Spinal cord (tissue), 10 donors: ENCODE data around the gene TMEM255B. TPM values are rescaled to one million over a fixed set of nuclear protein-coding genes. Genes with fewer than 3 reads are reported as not detected.

ENCODE experiments used
- DNase-seq, 6 donors: peaks; one replicate each; pipeline versions ENCODE4 v3.0.0 to v3.0.0-alpha.2; 2013 to 2015; ENCODE audit warnings: low spot score in 6 of 6, low read depth in 4 of 6
- H3K27ac ChIP-seq: one replicate; pipeline ENCODE4 v1.5.1; 2013; ENCODE audit warnings: low read depth, low read length, control low read depth
- H3K27me3 ChIP-seq: one replicate; pipeline ENCODE4 v1.6.1; 2013; ENCODE audit warnings: low read length; ENCODE audit not compliant: control insufficient read depth, insufficient read depth
- H3K36me3 ChIP-seq: one replicate; pipeline ENCODE4 v1.6.1; 2013; ENCODE audit warnings: low read length; ENCODE audit not compliant: control insufficient read depth, insufficient read depth
- H3K4me1 ChIP-seq: one replicate; pipeline ENCODE4 v1.6.1; 2013; ENCODE audit warnings: low read length; ENCODE audit not compliant: control insufficient read depth, insufficient read depth
- H3K4me3 ChIP-seq: one replicate; pipeline ENCODE4 v1.5.1; 2013; ENCODE audit warnings: low read depth, low read length, control low read depth
- H3K9me3 ChIP-seq: one replicate; pipeline ENCODE4 v1.6.1; 2013; ENCODE audit warnings: low read length; ENCODE audit not compliant: control insufficient read depth, insufficient read depth
- WGBS: methylation state at CpG from one replicate; pipeline ENCODE4 v1.1.5; 2013; ENCODE audit warnings: missing lambda C conversion rate; ENCODE audit not compliant: insufficient coverage; 5-methylcytosine and 5-hydroxymethylcytosine counted together
- polyA plus RNA-seq, 2 donors: library from polyadenylated mRNA; unstranded; fragments of 120-200 nt; gene quantifications; one replicate each; pipeline ENCODE4 v1.2.1, GENCODE V29; 2013; ENCODE audit not compliant: insufficient read length in 2 of 2
- total RNA-seq, 2 donors: library from RNA; depleted of rRNA in 1 of 2; stranded (reverse); fragments of 120-200 nt in 1 of 2; fragments of >200 nt in 1 of 2; gene quantifications; one replicate each; pipeline versions ENCODE4 v1.2.3 to v1.2.4, GENCODE V29; 2013 to 2014
- donor health status: healthy.

TMEM255B gene
- total and polyA plus RNA-seq, 4 donors = 1.4 to 5.6 (median 3.4) TPM

GRCh38 chr13:113864273-113864890 lies 105.4 kb downstream of the TMEM255B start:
- peaks cover 14% of the 10 kb centered on the region for H3K36me3 ChIP-seq
- H3K27ac ChIP-seq = no peak overlapping the region
- peak overlapping the region; percentile 50 for H3K4me3 ChIP-seq
- peaks cover 37% of the 10 kb centered on the region for H3K4me1 ChIP-seq
- peaks cover 9% of the 10 kb centered on the region for H3K27me3 ChIP-seq
- WGBS = 18% methylated on average over 3 of the region's 10 CpGs
- DNase-seq = peak in 1 of 6 donors; percentile 12
- no peaks in the 10 kb centered on the region for H3K9me3 ChIP-seq

GRCh38 chr13:113865427-113865826 lies 106.4 kb downstream of the TMEM255B start:
- Histone ChIP-seq H3K4me3 (no peak overlapping the region), H3K4me1 (peaks cover 36% of the 10 kb centered on the region), H3K36me3 (peaks cover 14% of the 10 kb centered on the region), H3K27ac (no peak overlapping the region), H3K27me3 (peaks cover 9% of the 10 kb centered on the region), H3K9me3 (no peaks in the 10 kb centered on the region)
- WGBS = no CpG with 5 or more reads among the region's 4 CpGs
- no peak for DNase-seq

Other genes starting within 250 kb of the TMEM255B start
- gene TFDP1, start 174.5 kb upstream of the TMEM255B start, total RNA-seq = 10 to 100 TPM; 43.9 to 50.2 TPM
- gene TFDP1, start 174.5 kb upstream of the TMEM255B start, polyA plus RNA-seq = 10 to 100 TPM; 77.4 to 87.7 TPM
- 1 to 10 TPM in 1 of 2 donors, under 1 TPM in 1; 0.20 to 1.4 TPM for gene ATP4B, start 101.0 kb upstream of the TMEM255B start, total RNA-seq
- gene ATP4B, start 101.0 kb upstream of the TMEM255B start, polyA plus RNA-seq = 1 to 10 TPM; 1.3 to 2.6 TPM
- under 1 TPM; 0.44 to 0.89 TPM for gene GRK1, start 92.0 kb upstream of the TMEM255B start, total RNA-seq
- gene GRK1, start 92.0 kb upstream of the TMEM255B start, polyA plus RNA-seq = under 1 TPM; 0.36 to 0.97 TPM
- 10 to 100 TPM; 41.4 to 62.8 TPM for gene GAS6, start 104.8 kb downstream of the TMEM255B start, total RNA-seq
- 10 to 100 TPM; 67.6 to 81.4 TPM for gene GAS6, start 104.8 kb downstream of the TMEM255B start, polyA plus RNA-seq
- under 1 TPM; 0.20 to 0.22 TPM for gene C13orf46, start 214.8 kb downstream of the TMEM255B start, total RNA-seq
- 1 to 10 TPM; 1.0 to 1.1 TPM for gene C13orf46, start 214.8 kb downstream of the TMEM255B start, polyA plus RNA-seq